Adrenal gland (tissue), 5 donors: ENCODE measurements around the gene D2HGDH.

ENCODE experiments used
- CTCF ChIP-seq, 6 experiments: fragments of 450-650 bp in 4 of 6; fragments of 200-600 bp in 2 of 6; sonication (generic) in 1 of 6; IDR thresholded peaks; 1 replicate in 5 of 6; 2 replicates in 1 of 6; pipeline versions ENCODE4 v1.5.1 to v1.8.0; 2016 to 2021; ENCODE audit warnings: antibody characterized with exemption in 6 of 6, mild to moderate bottlenecking in 2 of 6, moderate library complexity in 1 of 6
- POLR2A ChIP-seq, 2 donors: fragments of 450-650 bp; IDR thresholded peaks; one replicate each; pipeline ENCODE4 v1.6.1; 2017; ENCODE audit warnings: antibody characterized with exemption in 2 of 2, mild to moderate bottlenecking in 2 of 2, moderate library complexity in 1 of 2
- donor health status: DM: no; HTN: no; CAD: no.

DNA sequence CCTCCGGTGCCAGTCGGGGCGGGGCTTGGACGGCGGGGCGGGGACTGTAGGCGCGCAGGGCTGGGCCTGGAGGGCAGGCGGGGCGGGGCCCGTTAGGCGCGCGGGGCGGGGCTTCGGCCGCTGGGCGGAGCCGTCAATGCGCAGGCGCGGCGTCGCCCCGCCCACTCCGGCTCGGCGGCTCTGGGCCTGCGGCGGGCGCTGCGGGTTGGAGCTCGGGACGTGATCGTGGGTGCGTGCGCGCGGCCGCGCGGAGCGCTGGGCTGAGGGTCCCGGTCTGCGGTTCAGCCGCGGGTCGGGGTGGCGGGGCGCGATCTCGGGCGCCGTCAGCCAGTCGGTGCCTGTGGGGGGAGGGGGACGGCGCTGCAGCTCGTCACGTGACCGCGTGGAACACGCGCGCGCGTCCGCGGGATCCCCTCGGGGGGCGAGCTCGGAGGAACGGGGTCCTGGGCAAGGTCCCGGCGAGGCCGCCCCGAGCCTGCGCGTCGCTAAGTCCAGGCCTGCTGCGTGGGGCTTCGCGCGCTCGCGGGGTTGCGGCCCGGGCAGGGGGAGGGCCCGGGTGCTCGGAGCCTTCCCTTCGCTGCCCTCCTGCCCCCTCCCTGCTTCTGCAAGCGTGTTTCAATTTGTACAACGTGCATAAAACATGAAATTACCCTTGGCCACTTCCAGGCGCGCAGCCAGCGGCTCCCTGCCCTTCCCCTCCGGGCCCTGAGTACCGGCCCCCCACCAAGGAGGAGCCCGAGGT, at the start of gene D2HGDH:
- TF ChIP-seq CTCF (IDR thresholded peaks at IDR 0.05) (no peak), POLR2A (IDR thresholded peaks at IDR 0.05) (peak; percentile 71 to 73)
